ENCODE measurements around the gene MYCN.

- TF ChIP-seq CTCF (IDR thresholded peaks at IDR 0.05; ENCODE audit: low read length), result no peak
- no peak for TF ChIP-seq EZH2 (optimal IDR thresholded peaks at IDR 0.05; ENCODE audit: low read depth, low read length)
These were observed 28.2 kb downstream of the MYCN start for GRCh38 chr2:15968280-15969178.
